Stimulated activated CD4-positive, alpha-beta T cell treated with anti-CD3 and anti-CD28 coated beads, TNF-alpha, amount 100 ng/mL, for 48 hours (primary cell): Measurements from ENCODE around the gene ZNF331.

ENCODE experiments used
- DNase-seq, 3 donors: peaks; one replicate each; pipeline ENCODE4 v3.0.0-alpha.2; 2020; ENCODE audit warnings: low read depth in 3 of 3

ZNF331 gene

GRCh38 chr19:53626976-53627375 lies 89.0 kb downstream of the ZNF331 start:
- no peak for DNase-seq
